T-cell (primary cell): Measurements from ENCODE around the gene TMEM79. TPM values are rescaled to one million over a fixed set of nuclear protein-coding genes. Genes with fewer than 3 reads are reported as not detected.

Experiments
- ATAC-seq, 4 experiments: fragments of 200-7000 bp in 3 of 4; fragments of 150-1000 bp in 1 of 4; cut with Tn5 transposase; replicated peaks in 1 of 4; 1 replicate in 3 of 4; 2 replicates in 1 of 4; pipeline ENCODE4 v1.10.0; 2021; ENCODE audit warnings: moderate library complexity in 3 of 4, mild to moderate bottlenecking in 2 of 4, moderate number of reproducible peaks in 1 of 4
- CTCF ChIA-PET, 2 donors: fragments of 300-600 bp; sonication (Branson Sonifier 250); formaldehyde crosslinking; loops; one replicate each; lab custom pipeline; 2022; ENCODE audit warnings: antibody characterized with exemption in 2 of 2; lab: Charles Lee
- POLR2A ChIA-PET, 2 donors: fragments of 300-600 bp; sonication (Branson Sonifier 250); formaldehyde crosslinking; loops; one replicate each; lab custom pipeline; 2022; ENCODE audit warnings: antibody characterized with exemption in 2 of 2; lab: Charles Lee
- DNase-seq, 35 experiments: peaks; one replicate each; pipeline versions ENCODE4 v3.0.0 to v3.0.0-alpha.2; 2013 to 2023
- H3K27ac ChIP-seq: one replicate; pipeline ENCODE4 v1.5.1; 2013; ENCODE audit warnings: low read length
- H3K27me3 ChIP-seq, 2 experiments: replicated peaks in 1 of 2; 1 replicate in 1 of 2; 2 replicates in 1 of 2; pipeline versions ENCODE4 v1.6.1 to v1.7.0; 2013; ENCODE audit warnings: low read length in 1 of 2, mixed read lengths in 1 of 2; ENCODE audit not compliant: control insufficient read depth in 2 of 2, insufficient read depth in 2 of 2; ENCODE audit errors: extremely low read depth in 1 of 2
- H3K36me3 ChIP-seq, 2 donors: 1 replicate in 1 of 2; 2 replicates in 1 of 2; pipeline versions ENCODE4 v1.6.1 to v1.7.0; 2013; ENCODE audit warnings: low read length in 1 of 2; ENCODE audit not compliant: control insufficient read depth in 2 of 2, insufficient read depth in 1 of 2; ENCODE audit errors: extremely low read depth in 1 of 2
- H3K4me1 ChIP-seq, 2 experiments: 1 replicate in 1 of 2; 2 replicates in 1 of 2; pipeline versions ENCODE4 v1.6.1 to v1.7.0; 2013; ENCODE audit warnings: low read length in 2 of 2, mixed read lengths in 1 of 2; ENCODE audit not compliant: insufficient read depth in 2 of 2, control insufficient read depth in 1 of 2; ENCODE audit errors: extremely low read depth in 1 of 2
- H3K4me3 ChIP-seq, 2 donors: 1 replicate in 1 of 2; 2 replicates in 1 of 2; pipeline versions ENCODE4 v1.5.1 to v1.7.0; 2013; ENCODE audit warnings: mild to moderate bottlenecking in 2 of 2, low read length in 1 of 2, moderate library complexity in 1 of 2; ENCODE audit not compliant: control insufficient read depth in 1 of 2; ENCODE audit errors: extremely low read depth in 1 of 2
- H3K9me3 ChIP-seq: 2 replicates; pipeline ENCODE4 v1.7.0; 2013
- H3K27ac Mint-ChIP-seq, 2 donors: one replicate each; pipeline ENCODE4 v1.8.0; 2020 to 2021; ENCODE audit warnings: mild to moderate bottlenecking in 2 of 2, mixed read lengths in 2 of 2
- H3K27me3 Mint-ChIP-seq, 2 donors: one replicate each; pipeline ENCODE4 v1.8.0; 2021 to 2022; ENCODE audit warnings: mixed read lengths in 2 of 2
- H3K36me3 Mint-ChIP-seq: one replicate; pipeline ENCODE4 v1.8.0; 2021; ENCODE audit warnings: mixed read lengths
- H3K4me1 Mint-ChIP-seq, 3 donors: one replicate each; pipeline ENCODE4 v1.8.0; 2020 to 2022; ENCODE audit warnings: mixed read lengths in 3 of 3, mild to moderate bottlenecking in 1 of 3
- H3K4me3 Mint-ChIP-seq, 3 donors: one replicate each; pipeline ENCODE4 v1.8.0; 2020 to 2022; ENCODE audit warnings: mild to moderate bottlenecking in 3 of 3, mixed read lengths in 3 of 3, moderate library complexity in 3 of 3
- H3K9me3 Mint-ChIP-seq, 3 donors: one replicate each; pipeline ENCODE4 v1.8.0; 2020 to 2022; ENCODE audit warnings: mixed read lengths in 3 of 3
- WGBS: methylation state at CpG from one replicate; pipeline ENCODE4 v1.1.5; 2013; ENCODE audit warnings: missing lambda C conversion rate; ENCODE audit not compliant: insufficient coverage; 5-methylcytosine and 5-hydroxymethylcytosine counted together
- total RNA-seq, 35 experiments: library from RNA in 6 of 35; stranded (reverse) in 6 of 35; fragments of 120-200 nt in 1 of 35; gene quantifications; one replicate each; pipeline versions ENCODE4 v1.2.1 to v1.2.4 and lab custom pipeline; 2013 to 2026

Gene TMEM79
- total RNA-seq, 5 donors from 2014 or later (not counting 1 experiment from before 2014, with no cell fraction given): 4.9 to 17.6 (median 17.3) TPM

- H3K4me3 ChIP-seq: no peak overlapping the region
- ATAC-seq (no peak), DNase-seq (no peak)
- ChIA-PET POLR2A (interaction anchor here in 1 of 2 donors (0.5 kb wide), 1 partner anchor 20 kb away, joined by 3 read pairs; no protein-coding TSS in a partner anchor), CTCF (no interaction called here)
- Mint-ChIP-seq H3K4me1 (peaks cover 13 to 22% (median 16%) of the 10 kb centered on the region in 3 donors), H3K27me3 (no peaks in the 10 kb centered on the region), H3K4me3 (peak overlapping the region in 2 of 3 donors; percentile 82 to 83), H3K36me3 (peaks cover 13% of the 10 kb centered on the region), H3K9me3 (no peaks in the 10 kb centered on the region), H3K27ac (no peak overlapping the region)
- H3K9me3 ChIP-seq: no peaks in the 10 kb centered on the region
- 100% methylated on average over 2 of the region's 2 CpGs for WGBS
- no peak overlapping the region for H3K27ac ChIP-seq
- H3K27me3 ChIP-seq: peaks cover 0 to 9% of the 10 kb centered on the region in 2 experiments
- H3K4me1 ChIP-seq: peaks cover 4 to 21% of the 10 kb centered on the region in 2 experiments
- H3K36me3 ChIP-seq: peaks cover 0 to 12% of the 10 kb centered on the region in 2 donors
Measured at GRCh38 chr1:156244126-156244525, 40.0 kb upstream of the TMEM79 start.

- ChIA-PET POLR2A (no interaction called here), CTCF (no interaction called here)
- Histone ChIP-seq H3K36me3 (peaks cover 0 to 6% of the 10 kb centered on the region in 2 donors), H3K27ac (no peak overlapping the region), H3K4me3 (no peak overlapping the region), H3K9me3 (no peaks in the 10 kb centered on the region), H3K27me3 (peaks cover 0 to 9% of the 10 kb centered on the region in 2 experiments), H3K4me1 (peaks cover 4 to 21% of the 10 kb centered on the region in 2 experiments)
- no peaks in the 10 kb centered on the region for H3K27me3 Mint-ChIP-seq
- H3K36me3 Mint-ChIP-seq: peaks cover 10% of the 10 kb centered on the region
- peak overlapping the region; percentile 78 to 83 (median 82) for H3K4me3 Mint-ChIP-seq
- H3K27ac Mint-ChIP-seq: peak overlapping the region in 1 of 2 donors; percentile 48
- ATAC-seq (no peak), DNase-seq (no peak)
- 98% methylated on average over 15 of the region's 17 CpGs for WGBS
- no peaks in the 10 kb centered on the region for H3K9me3 Mint-ChIP-seq
- H3K4me1 Mint-ChIP-seq: peaks cover 13 to 22% (median 16%) of the 10 kb centered on the region in 3 donors
Measured at GRCh38 chr1:156244712-156245111, 39.4 kb upstream of the TMEM79 start.

- WGBS: 2% methylated on average over 64 of the region's 69 CpGs
- H3K36me3 ChIP-seq: peaks cover 0 to 9% of the 10 kb centered on the region in 2 donors
- Mint-ChIP-seq H3K27ac (peak overlapping the region in 1 of 2 donors; percentile 76), H3K36me3 (peaks cover 8% of the 10 kb centered on the region), H3K27me3 (no peaks in the 10 kb centered on the region), H3K9me3 (no peaks in the 10 kb centered on the region), H3K4me3 (peak overlapping the region; percentile 78 to 83 (median 82)), H3K4me1 (peaks cover 13 to 25% (median 16%) of the 10 kb centered on the region in 3 donors)
- POLR2A ChIA-PET: no interaction called here
- peaks cover 4 to 21% of the 10 kb centered on the region in 2 experiments for H3K4me1 ChIP-seq
- CTCF ChIA-PET: interaction anchor here (0.6 to 0.8 kb wide), 4 partner anchors 21 to 912 kb away, joined by 3 to 8 read pairs (median 4); no protein-coding TSS in a partner anchor
- ATAC-seq (peak; percentile 60 to 73 (median 66)), DNase-seq (peak in 31 of 35 experiments; percentile 12 to 59 (median 27))
- H3K4me3 ChIP-seq: peak overlapping the region; percentile 46 to 66
- H3K9me3 ChIP-seq: no peaks in the 10 kb centered on the region
- H3K27me3 ChIP-seq: peaks cover 0 to 6% of the 10 kb centered on the region in 2 experiments
- H3K27ac ChIP-seq: peak overlapping the region; percentile 18
Measured at GRCh38 chr1:156245451-156246232, 38.5 kb upstream of the TMEM79 start.

GRCh38 chr1:156246241-156246780 lies 37.8 kb upstream of the TMEM79 start:
- H3K4me3 ChIP-seq: peak overlapping the region in 1 of 2 donors; percentile 46
- Mint-ChIP-seq H3K9me3 (no peaks in the 10 kb centered on the region), H3K27me3 (no peaks in the 10 kb centered on the region), H3K36me3 (peaks cover 5% of the 10 kb centered on the region), H3K4me3 (peak overlapping the region; percentile 13 to 82 (median 47)), H3K27ac (peak overlapping the region in 1 of 2 donors; percentile 76), H3K4me1 (peaks cover 13 to 28% (median 16%) of the 10 kb centered on the region in 3 donors)
- H3K9me3 ChIP-seq: no peaks in the 10 kb centered on the region
- ChIA-PET POLR2A (no interaction called here), CTCF (interaction anchor here in 1 of 2 donors (0.8 kb wide), 2 partner anchors 21 to 912 kb away, joined by 5 to 8 read pairs; no protein-coding TSS in a partner anchor)
- no peak for DNase-seq
- ATAC-seq: peak in 1 of 4 experiments; percentile 3
- peak overlapping the region; percentile 18 for H3K27ac ChIP-seq
- WGBS: 40% methylated on average over 4 of the region's 10 CpGs
- H3K36me3 ChIP-seq: peaks cover 0 to 16% of the 10 kb centered on the region in 2 donors
- peaks cover 0 to 6% of the 10 kb centered on the region in 2 experiments for H3K27me3 ChIP-seq
- H3K4me1 ChIP-seq: peaks cover 4 to 24% of the 10 kb centered on the region in 2 experiments

GRCh38 chr1:156246781-156247459 lies 37.2 kb upstream of the TMEM79 start:
- ATAC-seq (no peak), DNase-seq (no peak)
- Histone ChIP-seq H3K4me3 (no peak overlapping the region), H3K4me1 (peaks cover 4 to 27% of the 10 kb centered on the region in 2 experiments), H3K9me3 (no peaks in the 10 kb centered on the region), H3K27me3 (peaks cover 0 to 6% of the 10 kb centered on the region in 2 experiments), H3K27ac (no peak overlapping the region), H3K36me3 (peaks cover 4 to 20% of the 10 kb centered on the region in 2 donors)
- H3K4me3 Mint-ChIP-seq: peak overlapping the region in 1 of 3 donors; percentile 6
- WGBS: 94% methylated on average over 13 of the region's 16 CpGs
- no peaks in the 10 kb centered on the region for H3K9me3 Mint-ChIP-seq
- POLR2A ChIA-PET: no interaction called here
- peaks cover 5% of the 10 kb centered on the region for H3K36me3 Mint-ChIP-seq
- H3K27ac Mint-ChIP-seq: no peak overlapping the region
- H3K27me3 Mint-ChIP-seq: no peaks in the 10 kb centered on the region
- peaks cover 13 to 33% (median 16%) of the 10 kb centered on the region in 3 donors for H3K4me1 Mint-ChIP-seq
- CTCF ChIA-PET: no interaction called here
